Stomach smooth muscle (tissue), 2 donors: ENCODE measurements around the gene CARD9.
"Not testable (repeated sequence)": the region's sequence is repeated elsewhere in the genome, so short reads cannot be mapped to it uniquely, and the experiment has no call there.

Experiments used
- H3K27ac ChIP-seq: one replicate; pipeline ENCODE4 v1.7.0; 2013; ENCODE audit warnings: mild to moderate bottlenecking, low read length, inconsistent platforms
- H3K27me3 ChIP-seq, 2 donors: one replicate each; pipeline ENCODE4 v1.7.0; 2013; ENCODE audit warnings: low read length in 2 of 2; ENCODE audit not compliant: insufficient read depth in 2 of 2, control insufficient read depth in 1 of 2
- H3K36me3 ChIP-seq, 2 donors: one replicate each; pipeline ENCODE4 v1.7.0; 2013; ENCODE audit warnings: low read length in 2 of 2; ENCODE audit not compliant: control insufficient read depth in 2 of 2, insufficient read depth in 2 of 2
- H3K4me1 ChIP-seq: one replicate; pipeline ENCODE4 v1.7.0; 2013; ENCODE audit warnings: low read length; ENCODE audit not compliant: control insufficient read depth, insufficient read depth
- H3K4me3 ChIP-seq, 2 donors: one replicate each; pipeline ENCODE4 v1.7.0; 2013; ENCODE audit warnings: low read length in 2 of 2
- H3K9ac ChIP-seq, 2 donors: one replicate each; pipeline ENCODE4 v1.7.0; 2013; ENCODE audit warnings: low read length in 2 of 2, mild to moderate bottlenecking in 1 of 2
- H3K9me3 ChIP-seq, 2 donors: one replicate each; pipeline ENCODE4 v1.7.0; 2013; ENCODE audit warnings: low read length in 2 of 2; ENCODE audit not compliant: control insufficient read depth in 2 of 2
- donor health status: healthy.
- donor health status: Pancreatic carcinoma.

Gene CARD9

GRCh38 chr9:136409557-136410455 is 36.3 kb upstream of the CARD9 start:
- H3K4me1 ChIP-seq, result peaks cover 25% of the 10 kb centered on the region
- H3K27ac ChIP-seq, result no peak overlapping the region
- peaks cover 29 to 36% of the 10 kb centered on the region in 2 donors for H3K36me3 ChIP-seq
- H3K9ac ChIP-seq, result peak overlapping the region; percentile 71 to 74
- H3K9me3 ChIP-seq, result no peaks in the 10 kb centered on the region
- no peaks in the 10 kb centered on the region for H3K27me3 ChIP-seq
- peak overlapping the region; percentile 78 to 92 for H3K4me3 ChIP-seq

GRCh38 chr9:136407911-136408310 is 34.4 kb upstream of the CARD9 start:
- H3K27ac ChIP-seq, result no peak overlapping the region
- H3K4me1 ChIP-seq, result peaks cover 27% of the 10 kb centered on the region
- H3K4me3 ChIP-seq, result no peak overlapping the region
- H3K36me3 ChIP-seq, result peaks cover 18 to 29% of the 10 kb centered on the region in 2 donors
- H3K27me3 ChIP-seq, result no peaks in the 10 kb centered on the region
- no peak overlapping the region for H3K9ac ChIP-seq
- no peaks in the 10 kb centered on the region for H3K9me3 ChIP-seq

- H3K36me3 ChIP-seq, result peaks cover 14 to 26% of the 10 kb centered on the region in 2 donors
- peaks cover 27% of the 10 kb centered on the region for H3K4me1 ChIP-seq
- not testable (repeated sequence) for H3K4me3 ChIP-seq, H3K27ac ChIP-seq, H3K9me3 ChIP-seq, H3K27me3 ChIP-seq, H3K9ac ChIP-seq
Measured at GRCh38 chr9:136407061-136407460, 33.6 kb upstream of the CARD9 start.

GRCh38 chr9:136405904-136406303 is 32.4 kb upstream of the CARD9 start:
- Histone ChIP-seq H3K4me1 (peaks cover 16% of the 10 kb centered on the region), H3K36me3 (peaks cover 14 to 23% of the 10 kb centered on the region in 2 donors)
- not testable (repeated sequence) for H3K4me3 ChIP-seq, H3K9me3 ChIP-seq, H3K9ac ChIP-seq, H3K27ac ChIP-seq, H3K27me3 ChIP-seq

- Histone ChIP-seq H3K36me3 (peaks cover 14 to 23% of the 10 kb centered on the region in 2 donors), H3K9me3 (no peaks in the 10 kb centered on the region), H3K4me3 (no peak overlapping the region), H3K9ac (no peak overlapping the region), H3K4me1 (peaks cover 18% of the 10 kb centered on the region), H3K27me3 (no peaks in the 10 kb centered on the region), H3K27ac (no peak overlapping the region)
Measured at GRCh38 chr9:136405481-136405880, 32.0 kb upstream of the CARD9 start.

GRCh38 chr9:136404801-136405136 is 31.3 kb upstream of the CARD9 start:
- Histone ChIP-seq H3K9ac (no peak overlapping the region), H3K9me3 (no peaks in the 10 kb centered on the region), H3K27me3 (no peaks in the 10 kb centered on the region), H3K36me3 (peaks cover 14 to 23% of the 10 kb centered on the region in 2 donors), H3K4me3 (no peak overlapping the region), H3K4me1 (peaks cover 17% of the 10 kb centered on the region), H3K27ac (no peak overlapping the region)

- Histone ChIP-seq H3K27me3 (no peaks in the 10 kb centered on the region), H3K9ac (no peak overlapping the region), H3K4me3 (no peak overlapping the region), H3K9me3 (no peaks in the 10 kb centered on the region), H3K36me3 (peaks cover 14 to 23% of the 10 kb centered on the region in 2 donors), H3K27ac (no peak overlapping the region), H3K4me1 (peaks cover 18% of the 10 kb centered on the region)
Measured at GRCh38 chr9:136403915-136404800, 30.7 kb upstream of the CARD9 start.

- H3K4me3 ChIP-seq, result no peak overlapping the region
- H3K36me3 ChIP-seq, result peaks cover 14 to 23% of the 10 kb centered on the region in 2 donors
- H3K9me3 ChIP-seq, result no peaks in the 10 kb centered on the region
- H3K9ac ChIP-seq, result no peak overlapping the region
- H3K4me1 ChIP-seq, result peaks cover 21% of the 10 kb centered on the region
- no peak overlapping the region for H3K27ac ChIP-seq
- H3K27me3 ChIP-seq, result no peaks in the 10 kb centered on the region
Measured at GRCh38 chr9:136403538-136403914, 30.1 kb upstream of the CARD9 start.

GRCh38 chr9:136402067-136402466 is 28.6 kb upstream of the CARD9 start:
- H3K27me3 ChIP-seq, result no peaks in the 10 kb centered on the region
- no peak overlapping the region for H3K9ac ChIP-seq
- peaks cover 25% of the 10 kb centered on the region for H3K4me1 ChIP-seq
- no peak overlapping the region for H3K27ac ChIP-seq
- H3K9me3 ChIP-seq, result no peaks in the 10 kb centered on the region
- peaks cover 10 to 22% of the 10 kb centered on the region in 2 donors for H3K36me3 ChIP-seq
- no peak overlapping the region for H3K4me3 ChIP-seq

- peaks cover 11 to 24% of the 10 kb centered on the region in 2 donors for H3K36me3 ChIP-seq
- H3K27me3 ChIP-seq, result no peaks in the 10 kb centered on the region
- no peaks in the 10 kb centered on the region for H3K9me3 ChIP-seq
- no peak overlapping the region for H3K4me3 ChIP-seq
- no peak overlapping the region for H3K27ac ChIP-seq
- H3K4me1 ChIP-seq, result peaks cover 25% of the 10 kb centered on the region
- peak overlapping the region in 1 of 2 donors; percentile 10 for H3K9ac ChIP-seq
Measured at GRCh38 chr9:136401173-136401922, 27.9 kb upstream of the CARD9 start.
